MCF 10A (cell line): Measurements from ENCODE around the gene MAFF. TPM values are rescaled to one million over a fixed set of nuclear protein-coding genes. Genes with fewer than 3 reads are reported as not detected.

Experiments used
- BruUV-seq: library from RNA; stranded (reverse); fragments of 400-500 nt; replicated peaks from 2 replicates; lab custom pipeline; 2021; lab: Mats Ljungman, UMichigan
- CTCF ChIA-PET: fragments of 300-600 bp; sonication (Branson Sonifier 250); formaldehyde crosslinking; extraction: SDS; loops from one replicate; lab custom pipeline; 2021; ENCODE audit warnings: antibody characterized with exemption, inconsistent platforms; lab: Yijun Ruan, JAX
- POLR2A ChIA-PET: fragments of 300-600, 350-650 bp; sonication (Branson Sonifier 250); formaldehyde crosslinking; extraction: SDS; loops from one replicate; lab custom pipeline; 2020; ENCODE audit warnings: antibody characterized with exemption, inconsistent platforms; lab: Yijun Ruan, JAX
- DNase-seq: peaks from one replicate; pipeline ENCODE4 v3.0.0-alpha.2; 2018; ENCODE audit not compliant: unreplicated experiment
- H3K27ac Mint-ChIP-seq: one replicate; pipeline ENCODE4 v1.8.0; 2022; ENCODE audit warnings: mild to moderate bottlenecking, low read depth, mixed read lengths; ENCODE audit not compliant: unreplicated experiment
- H3K27me3 Mint-ChIP-seq: one replicate; pipeline ENCODE4 v1.8.0; 2022; ENCODE audit warnings: mixed read lengths; ENCODE audit not compliant: insufficient read depth, unreplicated experiment
- H3K36me3 Mint-ChIP-seq: one replicate; pipeline ENCODE4 v1.8.0; 2022; ENCODE audit warnings: mild to moderate bottlenecking, moderate library complexity, mixed read lengths; ENCODE audit not compliant: insufficient read depth, unreplicated experiment
- H3K4me1 Mint-ChIP-seq: one replicate; pipeline ENCODE4 v1.8.0; 2022; ENCODE audit warnings: mixed read lengths; ENCODE audit not compliant: insufficient read depth, unreplicated experiment
- H3K4me3 Mint-ChIP-seq: one replicate; pipeline ENCODE4 v1.8.0; 2022; ENCODE audit warnings: mild to moderate bottlenecking, moderate library complexity, mixed read lengths; ENCODE audit not compliant: unreplicated experiment
- H3K9me3 Mint-ChIP-seq: one replicate; pipeline ENCODE4 v1.8.0; 2022; ENCODE audit warnings: mixed read lengths; ENCODE audit not compliant: unreplicated experiment
- intact Hi-C: fragments of 100-400 bp; cut with micrococcal nuclease; formaldehyde crosslinking; loops from 2 replicates; pipeline ENCODE4 v1.14.1; 2022
- total RNA-seq: library from RNA; stranded (reverse); gene quantifications from 2 replicates; pipeline ENCODE4 v1.2.3, GENCODE V29; 2022
- TF ChIP-seq, protein P1 (sequence below): fragments of 200-600 bp; IDR thresholded peaks from one replicate; pipeline ENCODE4 v1.8.0; 2022; ENCODE audit warnings: antibody characterized with exemption, mild to moderate bottlenecking; ENCODE audit not compliant: unreplicated experiment

The MAFF gene
- total RNA-seq, 1 experiment from 2014 or later: 71.4 TPM

GRCh38 chr22:38204784-38205183, 3.0 kb downstream of the MAFF start:
- CTCF ChIA-PET: no interaction called here
- Mint-ChIP-seq H3K27ac (peak overlapping the region; percentile 80), H3K36me3 (peaks cover 55% of the 10 kb centered on the region), H3K4me3 (peak overlapping the region; percentile 85), H3K4me1 (peaks cover 23% of the 10 kb centered on the region), H3K9me3 (no peaks in the 10 kb centered on the region), H3K27me3 (no peaks in the 10 kb centered on the region)
- no TSS peak for BruUV-seq
- TF ChIP-seq, protein P1, sequence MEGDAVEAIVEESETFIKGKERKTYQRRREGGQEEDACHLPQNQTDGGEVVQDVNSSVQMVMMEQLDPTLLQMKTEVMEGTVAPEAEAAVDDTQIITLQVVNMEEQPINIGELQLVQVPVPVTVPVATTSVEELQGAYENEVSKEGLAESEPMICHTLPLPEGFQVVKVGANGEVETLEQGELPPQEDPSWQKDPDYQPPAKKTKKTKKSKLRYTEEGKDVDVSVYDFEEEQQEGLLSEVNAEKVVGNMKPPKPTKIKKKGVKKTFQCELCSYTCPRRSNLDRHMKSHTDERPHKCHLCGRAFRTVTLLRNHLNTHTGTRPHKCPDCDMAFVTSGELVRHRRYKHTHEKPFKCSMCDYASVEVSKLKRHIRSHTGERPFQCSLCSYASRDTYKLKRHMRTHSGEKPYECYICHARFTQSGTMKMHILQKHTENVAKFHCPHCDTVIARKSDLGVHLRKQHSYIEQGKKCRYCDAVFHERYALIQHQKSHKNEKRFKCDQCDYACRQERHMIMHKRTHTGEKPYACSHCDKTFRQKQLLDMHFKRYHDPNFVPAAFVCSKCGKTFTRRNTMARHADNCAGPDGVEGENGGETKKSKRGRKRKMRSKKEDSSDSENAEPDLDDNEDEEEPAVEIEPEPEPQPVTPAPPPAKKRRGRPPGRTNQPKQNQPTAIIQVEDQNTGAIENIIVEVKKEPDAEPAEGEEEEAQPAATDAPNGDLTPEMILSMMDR: no peak
- intact Hi-C loops: no loop called here
- POLR2A ChIA-PET: interaction anchor here (1.3 to 6.3 kb wide), 5 partner anchors 11 to 101 kb away, joined by 3 to 134 read pairs (median 12); partner anchors contain the start of gene PLA2G6
- no peak for DNase-seq

DNA sequence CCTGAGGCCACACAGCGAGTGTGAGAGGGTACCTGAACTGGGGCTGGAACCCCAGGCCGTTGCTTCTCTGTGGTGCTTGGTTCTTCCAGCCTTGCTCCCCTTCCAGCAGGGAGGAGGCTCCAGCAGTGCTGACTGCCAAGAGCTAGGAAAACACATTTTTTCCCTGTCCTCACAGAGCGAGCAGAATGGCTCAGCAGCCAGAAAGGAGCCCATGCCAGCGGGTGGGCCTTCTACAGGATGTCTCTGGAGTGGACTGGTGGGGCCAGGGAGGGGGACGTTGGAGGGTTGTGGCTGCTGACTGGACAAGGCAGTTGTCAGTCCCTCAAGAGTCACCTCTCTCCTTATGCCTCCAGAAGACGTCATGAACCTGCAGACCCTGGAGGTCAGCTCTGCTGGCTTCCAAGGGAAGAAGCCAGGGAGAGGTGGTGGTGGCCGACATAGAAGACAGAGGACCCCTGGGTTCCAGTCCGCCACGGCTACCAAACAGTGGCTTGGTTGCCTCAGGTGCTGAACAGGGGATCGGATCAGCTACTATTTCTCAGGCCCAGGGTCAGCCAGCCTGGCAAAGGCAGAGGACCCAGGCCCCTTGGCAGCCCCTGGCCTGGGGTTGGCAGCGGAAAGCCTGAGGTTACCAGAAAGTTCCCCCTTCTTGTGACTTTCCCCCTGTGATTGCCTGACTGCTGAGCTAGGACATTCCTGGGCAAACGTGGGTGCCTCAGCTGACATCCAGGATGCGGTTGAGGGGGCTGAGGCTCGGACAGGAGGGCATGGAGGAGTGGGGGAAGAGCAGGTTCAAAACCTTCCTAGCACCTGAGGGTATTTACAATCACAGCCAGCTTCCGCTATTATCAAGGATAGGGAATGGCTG, 3.7 kb downstream of the MAFF start:
- peaks cover 27% of the 10 kb centered on the region for H3K4me1 Mint-ChIP-seq
- no peaks in the 10 kb centered on the region for H3K27me3 Mint-ChIP-seq
- peaks cover 59% of the 10 kb centered on the region for H3K36me3 Mint-ChIP-seq
- no peak overlapping the region for H3K27ac Mint-ChIP-seq
- no peak for DNase-seq
- intact Hi-C loops: no loop called here
- TF ChIP-seq, protein P1: no peak
- H3K9me3 Mint-ChIP-seq: no peaks in the 10 kb centered on the region
- peak overlapping the region; percentile 85 for H3K4me3 Mint-ChIP-seq
- POLR2A ChIA-PET: interaction anchor here (0.5 to 6.3 kb wide), 6 partner anchors 10 to 149 kb away, joined by 3 to 134 read pairs (median 8); partner anchors contain the start of genes PICK1 and PLA2G6
- no TSS peak for BruUV-seq
- CTCF ChIA-PET: no interaction called here

DNA sequence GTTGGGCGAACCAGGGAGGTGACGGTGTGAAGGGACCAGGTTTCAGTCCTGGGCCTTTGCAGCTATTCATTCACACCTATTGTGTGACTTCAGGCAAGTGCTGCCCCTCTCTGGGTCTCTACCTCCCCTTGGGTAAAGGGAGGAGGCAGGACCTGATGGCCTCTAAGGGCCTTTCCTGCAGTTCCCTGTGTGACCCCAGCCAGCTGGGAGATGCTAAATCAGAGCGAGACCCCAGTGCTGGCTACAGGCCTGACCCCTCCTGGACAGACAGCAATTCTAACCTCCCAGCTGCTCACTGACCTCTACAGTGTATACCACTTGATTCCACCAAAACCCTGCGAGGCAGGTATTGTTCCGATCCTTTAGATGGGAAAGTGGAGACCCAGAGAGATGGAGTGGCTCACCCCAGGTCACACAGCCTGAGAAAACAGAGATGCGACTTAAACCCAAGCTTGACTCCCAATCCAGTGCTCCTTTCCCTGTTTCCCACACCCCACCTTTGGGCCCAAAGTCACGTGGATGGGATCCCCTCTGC, 6.2 kb downstream of the MAFF start:
- no peaks in the 10 kb centered on the region for H3K27me3 Mint-ChIP-seq
- no peak for DNase-seq
- H3K36me3 Mint-ChIP-seq: peaks cover 57% of the 10 kb centered on the region
- H3K9me3 Mint-ChIP-seq: no peaks in the 10 kb centered on the region
- intact Hi-C loops: no loop called here
- no TSS peak for BruUV-seq
- H3K4me3 Mint-ChIP-seq: no peak overlapping the region
- TF ChIP-seq, protein P1: no peak
- peaks cover 29% of the 10 kb centered on the region for H3K4me1 Mint-ChIP-seq
- ChIA-PET POLR2A (interaction anchor here (0.6 to 1.8 kb wide), 2 partner anchors 11 to 100 kb away, joined by 3 to 4 read pairs; no protein-coding TSS in a partner anchor), CTCF (interaction anchor here (0.5 to 1.6 kb wide), 3 partner anchors 8 to 94 kb away, joined by 3 to 5 read pairs (median 3); no protein-coding TSS in a partner anchor)
- H3K27ac Mint-ChIP-seq: no peak overlapping the region

DNA sequence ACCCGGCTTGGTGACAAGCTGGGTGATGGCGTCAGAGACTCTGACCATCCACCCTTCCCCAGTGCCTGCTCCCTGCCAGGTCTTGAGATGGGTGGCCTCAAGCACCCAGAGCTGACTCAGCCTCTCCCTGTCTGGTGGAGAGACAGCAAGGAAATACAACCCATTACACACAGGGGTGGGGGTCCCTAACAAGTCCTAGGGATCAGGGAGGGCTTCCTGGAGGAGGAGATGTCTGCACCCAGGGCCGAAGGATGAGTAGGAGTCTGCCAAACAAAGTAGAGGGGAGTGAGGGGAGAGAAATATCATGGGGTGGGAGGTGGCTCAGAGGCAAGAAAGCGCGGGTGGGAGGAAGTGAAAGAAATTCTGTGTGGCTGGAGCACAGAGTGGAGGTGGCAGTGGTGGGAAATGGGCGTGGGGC, 6.8 kb downstream of the MAFF start:
- Mint-ChIP-seq H3K27ac (no peak overlapping the region), H3K27me3 (no peaks in the 10 kb centered on the region), H3K4me3 (no peak overlapping the region), H3K9me3 (no peaks in the 10 kb centered on the region), H3K36me3 (peaks cover 57% of the 10 kb centered on the region), H3K4me1 (peaks cover 28% of the 10 kb centered on the region)
- no peak for DNase-seq
- intact Hi-C loops: no loop called here
- POLR2A ChIA-PET: interaction anchor here (0.6 to 1.8 kb wide), 3 partner anchors 10 to 100 kb away, joined by 3 to 4 read pairs (median 3); no protein-coding TSS in a partner anchor
- no TSS peak for BruUV-seq
- TF ChIP-seq, protein P1: no peak
- CTCF ChIA-PET: interaction anchor here (0.5 to 1.6 kb wide), 2 partner anchors 41 to 94 kb away, joined by 3 to 5 read pairs; no protein-coding TSS in a partner anchor
